ENCODE results near the gene RAB22A. TPM values are rescaled to one million over a fixed set of nuclear protein-coding genes. Genes with fewer than 3 reads are reported as not detected.

Gene RAB22A
- total and polyA plus RNA-seq, 9 of the 15 experiments (the other 6 are each of a cell fraction or from before 2014, with no cell fraction given), result 1.1 to 8.0 (median 6.7) TPM

- H3K4me1 ChIP-seq (replicated peaks in 1 of 2; ENCODE audit: control insufficient read depth in 2 of 2, insufficient read depth in 2 of 2, low read length in 2 of 2), result no peaks in the 10 kb centered on the region
- ATAC-seq, result no peak
- DNase-seq (ENCODE audit: extremely low read depth in 1 of 4, low spot score in 3 of 4), result no peak
- H3K36me3 ChIP-seq (ENCODE audit: control insufficient read depth, insufficient read depth, low read length), result no peaks in the 10 kb centered on the region
- no peak overlapping the region for H3K27ac ChIP-seq (ENCODE audit: extremely low read depth, low read depth, low read length)
- TF ChIP-seq ZNF133 (CRISPR knock-in tag; IDR thresholded peaks at IDR 0.05), result no peak
- no peak for TF ChIP-seq ZNF146 (CRISPR knock-in tag; IDR thresholded peaks at IDR 0.05; ENCODE audit: unreplicated experiment)
- TF ChIP-seq ZBTB12 (CRISPR knock-in tag; IDR thresholded peaks at IDR 0.05), result no peak
- TF ChIP-seq CBFB (CRISPR knock-in tag; IDR thresholded peaks at IDR 0.05), result no peak
- TF ChIP-seq HDGF (IDR thresholded peaks at IDR 0.05), result no peak
- TF ChIP-seq ZNF778 (CRISPR knock-in tag; IDR thresholded peaks at IDR 0.05), result no peak
- no peak for TF ChIP-seq CHCHD3 (CRISPR knock-in tag; IDR thresholded peaks at IDR 0.05)
- no peak for TF ChIP-seq ZKSCAN3 (CRISPR knock-in tag; IDR thresholded peaks at IDR 0.05)
- no peak for TF ChIP-seq RBBP5 (IDR thresholded peaks at IDR 0.05; ENCODE audit: borderline replicate concordance, insufficient read depth, low read length, poor library complexity, severe bottlenecking)
- no peak for TF ChIP-seq HMGN3 (IDR thresholded peaks at IDR 0.05; ENCODE audit: borderline replicate concordance, extremely low read depth, insufficient read length, low read depth, low read length)
- TF ChIP-seq ZNF121 (CRISPR knock-in tag; conservative IDR thresholded peaks at IDR 0.05), result no peak
- TF ChIP-seq, protein P1, sequence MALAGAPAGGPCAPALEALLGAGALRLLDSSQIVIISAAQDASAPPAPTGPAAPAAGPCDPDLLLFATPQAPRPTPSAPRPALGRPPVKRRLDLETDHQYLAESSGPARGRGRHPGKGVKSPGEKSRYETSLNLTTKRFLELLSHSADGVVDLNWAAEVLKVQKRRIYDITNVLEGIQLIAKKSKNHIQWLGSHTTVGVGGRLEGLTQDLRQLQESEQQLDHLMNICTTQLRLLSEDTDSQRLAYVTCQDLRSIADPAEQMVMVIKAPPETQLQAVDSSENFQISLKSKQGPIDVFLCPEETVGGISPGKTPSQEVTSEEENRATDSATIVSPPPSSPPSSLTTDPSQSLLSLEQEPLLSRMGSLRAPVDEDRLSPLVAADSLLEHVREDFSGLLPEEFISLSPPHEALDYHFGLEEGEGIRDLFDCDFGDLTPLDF (CRISPR knock-in tag; IDR thresholded peaks at IDR 0.05), result no peak
- no peak for TF ChIP-seq MAFG (tag; conservative IDR thresholded peaks at IDR 0.05)
- TF ChIP-seq TOE1 (IDR thresholded peaks at IDR 0.05; ENCODE audit: borderline replicate concordance), result no peak
- TF ChIP-seq TOE1 (CRISPR knock-in tag; IDR thresholded peaks at IDR 0.05; ENCODE audit: borderline replicate concordance, low read depth), result no peak
- no peak for FAIRE-seq
- H3K27me3 ChIP-seq (ENCODE audit: control insufficient read depth in 2 of 2, insufficient read depth in 2 of 2, low read length in 2 of 2), result no peaks in the 10 kb centered on the region
- WGBS (ENCODE audit: insufficient coverage, low coverage, missing lambda C conversion rate), result 46% methylated on average over 4 of the region's 4 CpGs
- no peak overlapping the region for H3K9ac ChIP-seq (ENCODE audit: insufficient read depth in 1 of 2, low read depth in 2 of 2, low read length in 2 of 2)
- intact Hi-C loops (cut with micrococcal nuclease), result no loop called here
- H2AFZ ChIP-seq (ENCODE audit: low read depth, low read length), result peak overlapping the region; percentile 3; the same call in 1 of the 2 replicates
- no peaks in the 10 kb centered on the region for H4K20me1 ChIP-seq (replicated peaks; ENCODE audit: control insufficient read depth, insufficient read depth, low read length)
- peaks cover 4% of the 10 kb centered on the region; the same call in 1 of the 2 replicates for H3K9me3 ChIP-seq (replicated peaks; ENCODE audit: control insufficient read depth, insufficient read depth, low read depth, low read length)
- POLR2A ChIA-PET, result interaction anchor here (1.2 to 1.6 kb wide), 2 partner anchors 10 to 16 kb away, joined by 3 to 5 read pairs; no protein-coding TSS in a partner anchor
- CTCF ChIA-PET (ENCODE audit: low intra/inter-chr PET ratio), result no interaction called here
- H3K4me2 ChIP-seq (ENCODE audit: insufficient read depth, low read length), result no peak overlapping the region
- no peaks in the 10 kb centered on the region for H3K79me2 ChIP-seq (ENCODE audit: control insufficient read depth, insufficient read depth, low read length)
- H3K4me3 ChIP-seq, result no peak overlapping the region
- no peaks in the 10 kb centered on the region for H3K9me1 ChIP-seq (ENCODE audit: control insufficient read depth, insufficient read depth, low read length)
- no TSS peak for BruUV-seq (replicated peaks)
- in situ Hi-C loops (cut with MboI), result no loop called here
These were observed 72.6 kb downstream of the RAB22A start for GRCh38 chr20:58382096-58382495.
